H54 (cell line): ENCODE measurements around the gene ZHX3.
A peak's percentile ranks its signal among the peaks of the same experiment; 100 is the strongest.

Experiments
- DNase-seq: peaks from one replicate; pipeline ENCODE4 v3.0.0; 2011; ENCODE audit warnings: low spot score, mixed read lengths; ENCODE audit not compliant: insufficient read length
- FAIRE-seq: peaks from 3 replicates; lab custom pipeline; 2011; peaks lifted over from hg19 to GRCh38; lab: Jason Lieb, UNC
- POLR2A ChIP-seq: IDR thresholded peaks from 2 replicates; pipeline ENCODE4 v1.6.1; 2011; ENCODE audit warnings: low read depth, mild to moderate bottlenecking, low read length

ZHX3 gene

GRCh38 chr20:41217422-41217821 lies 100.1 kb downstream of the ZHX3 start:
- DNase-seq (no peak), FAIRE-seq (no peak)
- no peak for TF ChIP-seq POLR2A

- FAIRE-seq (no peak), DNase-seq (no peak)
- TF ChIP-seq POLR2A = no peak
Measured at GRCh38 chr20:41214666-41215065, 102.9 kb downstream of the ZHX3 start.

- DNase-seq (no peak), FAIRE-seq (no peak)
- TF ChIP-seq POLR2A = no peak
Measured at GRCh38 chr20:41214202-41214601, 103.3 kb downstream of the ZHX3 start.

GRCh38 chr20:41213150-41213820 lies 104.2 kb downstream of the ZHX3 start:
- peak; percentile 69 for FAIRE-seq
- TF ChIP-seq POLR2A = no peak
- DNase-seq = peak; percentile 9

GRCh38 chr20:41205313-41205712 lies 112.2 kb downstream of the ZHX3 start:
- DNase-seq (no peak), FAIRE-seq (no peak)
- TF ChIP-seq POLR2A = no peak

GRCh38 chr20:41204304-41205265 lies 112.9 kb downstream of the ZHX3 start:
- FAIRE-seq (no peak), DNase-seq (no peak)
- no peak for TF ChIP-seq POLR2A

GRCh38 chr20:41203660-41204059 lies 113.9 kb downstream of the ZHX3 start:
- no peak for TF ChIP-seq POLR2A
- FAIRE-seq = no peak
- no peak for DNase-seq

- no peak for TF ChIP-seq POLR2A
- FAIRE-seq = no peak
- no peak for DNase-seq
Measured at GRCh38 chr20:41202426-41202825, 115.1 kb downstream of the ZHX3 start.

- no peak for FAIRE-seq
- no peak for TF ChIP-seq POLR2A
- no peak for DNase-seq
Measured at GRCh38 chr20:41201760-41202159, 115.8 kb downstream of the ZHX3 start.

GRCh38 chr20:41200446-41201202 lies 116.9 kb downstream of the ZHX3 start:
- FAIRE-seq (no peak), DNase-seq (no peak)
- no peak for TF ChIP-seq POLR2A

- DNase-seq (no peak), FAIRE-seq (no peak)
- TF ChIP-seq POLR2A = no peak
Measured at GRCh38 chr20:41198443-41198842, 119.1 kb downstream of the ZHX3 start.

- FAIRE-seq = no peak
- TF ChIP-seq POLR2A = no peak
Measured at GRCh38 chr20:41196653-41197225, 120.8 kb downstream of the ZHX3 start.

GRCh38 chr20:41192575-41192974 lies 125.0 kb downstream of the ZHX3 start:
- no peak for TF ChIP-seq POLR2A
- DNase-seq = no peak
- no peak for FAIRE-seq

More at GRCh38 chr20:41196653-41197225, 120.8 kb downstream of the ZHX3 start:
- no peak for DNase-seq
